ENCODE measurements around the gene RAPGEF4. TPM values are rescaled to one million over a fixed set of nuclear protein-coding genes. Genes with fewer than 3 reads are reported as not detected.

RAPGEF4 gene
- total RNA-seq, 1 experiment from 2014 or later, result 2.2 TPM

DNA sequence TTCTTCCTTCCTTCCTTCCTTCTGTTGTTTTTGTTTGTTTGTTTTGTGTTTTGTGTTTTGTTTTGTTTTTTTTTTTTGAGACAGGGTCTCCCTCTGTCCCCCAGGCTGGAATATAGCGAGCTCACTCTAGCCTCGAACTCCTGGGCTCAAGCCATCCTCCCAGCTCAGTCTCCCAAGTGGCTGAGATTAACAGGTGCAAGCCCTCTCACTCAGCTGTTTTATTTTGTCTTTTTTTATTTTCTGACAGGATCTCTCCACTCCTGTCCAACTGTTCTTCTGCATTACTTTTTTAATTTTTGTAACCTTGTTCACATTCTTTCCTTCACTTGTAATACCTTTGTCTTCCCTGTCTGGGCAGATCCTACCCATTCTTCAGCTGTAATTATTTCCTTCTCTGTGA is 363.6 kb downstream of the RAPGEF4 start:
- peaks cover 27% of the 10 kb centered on the region for H3K4me1 Mint-ChIP-seq
- H3K36me3 Mint-ChIP-seq, result no peaks in the 10 kb centered on the region
- TF ChIP-seq, protein P1, sequence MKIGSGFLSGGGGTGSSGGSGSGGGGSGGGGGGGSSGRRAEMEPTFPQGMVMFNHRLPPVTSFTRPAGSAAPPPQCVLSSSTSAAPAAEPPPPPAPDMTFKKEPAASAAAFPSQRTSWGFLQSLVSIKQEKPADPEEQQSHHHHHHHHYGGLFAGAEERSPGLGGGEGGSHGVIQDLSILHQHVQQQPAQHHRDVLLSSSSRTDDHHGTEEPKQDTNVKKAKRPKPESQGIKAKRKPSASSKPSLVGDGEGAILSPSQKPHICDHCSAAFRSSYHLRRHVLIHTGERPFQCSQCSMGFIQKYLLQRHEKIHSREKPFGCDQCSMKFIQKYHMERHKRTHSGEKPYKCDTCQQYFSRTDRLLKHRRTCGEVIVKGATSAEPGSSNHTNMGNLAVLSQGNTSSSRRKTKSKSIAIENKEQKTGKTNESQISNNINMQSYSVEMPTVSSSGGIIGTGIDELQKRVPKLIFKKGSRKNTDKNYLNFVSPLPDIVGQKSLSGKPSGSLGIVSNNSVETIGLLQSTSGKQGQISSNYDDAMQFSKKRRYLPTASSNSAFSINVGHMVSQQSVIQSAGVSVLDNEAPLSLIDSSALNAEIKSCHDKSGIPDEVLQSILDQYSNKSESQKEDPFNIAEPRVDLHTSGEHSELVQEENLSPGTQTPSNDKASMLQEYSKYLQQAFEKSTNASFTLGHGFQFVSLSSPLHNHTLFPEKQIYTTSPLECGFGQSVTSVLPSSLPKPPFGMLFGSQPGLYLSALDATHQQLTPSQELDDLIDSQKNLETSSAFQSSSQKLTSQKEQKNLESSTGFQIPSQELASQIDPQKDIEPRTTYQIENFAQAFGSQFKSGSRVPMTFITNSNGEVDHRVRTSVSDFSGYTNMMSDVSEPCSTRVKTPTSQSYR (CRISPR knock-in tag; IDR thresholded peaks at IDR 0.05), result no peak
- TF ChIP-seq TEAD4 (CRISPR knock-in tag; IDR thresholded peaks at IDR 0.05) (no peak), ZNF512 (CRISPR knock-in tag; IDR thresholded peaks at IDR 0.05; ENCODE audit: borderline replicate concordance) (no peak), CREB1 (CRISPR knock-in tag; IDR thresholded peaks at IDR 0.05) (no peak), ARID4B (CRISPR knock-in tag; IDR thresholded peaks at IDR 0.05; ENCODE audit: borderline replicate concordance) (no peak), NFE2L1 (CRISPR knock-in tag; IDR thresholded peaks at IDR 0.05) (no peak), OVOL2 (CRISPR knock-in tag; IDR thresholded peaks at IDR 0.05; ENCODE audit: borderline replicate concordance) (no peak), NFYB (CRISPR knock-in tag; conservative IDR thresholded peaks at IDR 0.05; ENCODE audit: low read depth) (no peak), NFATC4 (CRISPR knock-in tag; IDR thresholded peaks at IDR 0.05) (no peak), RORB (CRISPR knock-in tag; IDR thresholded peaks at IDR 0.05) (no peak)
- TF ChIP-seq, protein P2, sequence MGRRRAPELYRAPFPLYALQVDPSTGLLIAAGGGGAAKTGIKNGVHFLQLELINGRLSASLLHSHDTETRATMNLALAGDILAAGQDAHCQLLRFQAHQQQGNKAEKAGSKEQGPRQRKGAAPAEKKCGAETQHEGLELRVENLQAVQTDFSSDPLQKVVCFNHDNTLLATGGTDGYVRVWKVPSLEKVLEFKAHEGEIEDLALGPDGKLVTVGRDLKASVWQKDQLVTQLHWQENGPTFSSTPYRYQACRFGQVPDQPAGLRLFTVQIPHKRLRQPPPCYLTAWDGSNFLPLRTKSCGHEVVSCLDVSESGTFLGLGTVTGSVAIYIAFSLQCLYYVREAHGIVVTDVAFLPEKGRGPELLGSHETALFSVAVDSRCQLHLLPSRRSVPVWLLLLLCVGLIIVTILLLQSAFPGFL (CRISPR knock-in tag; IDR thresholded peaks at IDR 0.05; ENCODE audit: borderline replicate concordance), result no peak
- H3K27ac Mint-ChIP-seq, result no peak overlapping the region
- DNase-seq (ENCODE audit: low spot score) (no peak), ATAC-seq (no peak)
- no peaks in the 10 kb centered on the region for H3K27me3 Mint-ChIP-seq (ENCODE audit: low read depth)
- H3K4me3 Mint-ChIP-seq, result no peak overlapping the region
- no peaks in the 10 kb centered on the region for H3K9me3 Mint-ChIP-seq
- ChIA-PET CTCF (interaction anchor here (1.1 to 1.8 kb wide), 2 partner anchors 8 to 72 kb away, joined by 4 to 10 read pairs; no protein-coding TSS in a partner anchor), POLR2A (interaction anchor here (0.6 kb wide), 1 partner anchor 28 kb away, joined by 4 read pairs; no protein-coding TSS in a partner anchor)

GRCh38 chr2:173099804-173100203 is 364.2 kb downstream of the RAPGEF4 start:
- no peak for ATAC-seq
- H3K4me3 Mint-ChIP-seq, result no peak overlapping the region
- H3K36me3 Mint-ChIP-seq, result no peaks in the 10 kb centered on the region
- H3K27me3 Mint-ChIP-seq (ENCODE audit: low read depth), result no peaks in the 10 kb centered on the region
- ChIA-PET CTCF (interaction anchor here (1.1 to 1.8 kb wide), 2 partner anchors 8 to 72 kb away, joined by 4 to 10 read pairs; no protein-coding TSS in a partner anchor), POLR2A (no interaction called here)
- TF ChIP-seq IRF2 (CRISPR knock-in tag; IDR thresholded peaks at IDR 0.05; ENCODE audit: borderline replicate concordance, low read depth), result no peak
- no peak for TF ChIP-seq ZBTB21 (CRISPR knock-in tag; IDR thresholded peaks at IDR 0.05; ENCODE audit: borderline replicate concordance)
- TF ChIP-seq ZNF416 (CRISPR knock-in tag; IDR thresholded peaks at IDR 0.05), result no peak
- TF ChIP-seq GTF2I (CRISPR knock-in tag; conservative IDR thresholded peaks at IDR 0.05), result no peak
- TF ChIP-seq KAT7 (CRISPR knock-in tag; IDR thresholded peaks at IDR 0.05; ENCODE audit: borderline replicate concordance), result no peak
- no peak for TF ChIP-seq NR1H2 (CRISPR knock-in tag; IDR thresholded peaks at IDR 0.05)
- TF ChIP-seq ZNF671 (CRISPR knock-in tag; IDR thresholded peaks at IDR 0.05), result no peak
- TF ChIP-seq NR2C2 (CRISPR knock-in tag; IDR thresholded peaks at IDR 0.05), result no peak
- no peak for DNase-seq (ENCODE audit: low spot score)
- no peaks in the 10 kb centered on the region for H3K9me3 Mint-ChIP-seq
- peaks cover 27% of the 10 kb centered on the region for H3K4me1 Mint-ChIP-seq
- H3K27ac Mint-ChIP-seq, result no peak overlapping the region
